Neuron (in vitro differentiated cells): ENCODE data around the gene KCNJ10.

Experiments
- H2AFZ ChIP-seq: one replicate; pipeline ENCODE4 v1.6.1; 2013; ENCODE audit warnings: low read depth, mild to moderate bottlenecking, inconsistent platforms, low read length, moderate library complexity
- H3K27me3 ChIP-seq: one replicate; pipeline ENCODE4 v1.6.1; 2013; ENCODE audit warnings: low read length; ENCODE audit not compliant: insufficient read depth
- H3K36me3 ChIP-seq: one replicate; pipeline ENCODE4 v1.6.1; 2013; ENCODE audit warnings: low read length; ENCODE audit not compliant: insufficient read depth
- H3K4me1 ChIP-seq: one replicate; pipeline ENCODE4 v1.6.1; 2013; ENCODE audit warnings: low read length; ENCODE audit not compliant: insufficient read depth
- H3K4me3 ChIP-seq: 2 replicates; pipeline ENCODE4 v1.5.1; 2013; ENCODE audit warnings: mild to moderate bottlenecking, low read length, moderate library complexity
- H3K9me3 ChIP-seq: one replicate; pipeline ENCODE4 v1.6.1; 2013; ENCODE audit warnings: low read length

Gene KCNJ10

DNA sequence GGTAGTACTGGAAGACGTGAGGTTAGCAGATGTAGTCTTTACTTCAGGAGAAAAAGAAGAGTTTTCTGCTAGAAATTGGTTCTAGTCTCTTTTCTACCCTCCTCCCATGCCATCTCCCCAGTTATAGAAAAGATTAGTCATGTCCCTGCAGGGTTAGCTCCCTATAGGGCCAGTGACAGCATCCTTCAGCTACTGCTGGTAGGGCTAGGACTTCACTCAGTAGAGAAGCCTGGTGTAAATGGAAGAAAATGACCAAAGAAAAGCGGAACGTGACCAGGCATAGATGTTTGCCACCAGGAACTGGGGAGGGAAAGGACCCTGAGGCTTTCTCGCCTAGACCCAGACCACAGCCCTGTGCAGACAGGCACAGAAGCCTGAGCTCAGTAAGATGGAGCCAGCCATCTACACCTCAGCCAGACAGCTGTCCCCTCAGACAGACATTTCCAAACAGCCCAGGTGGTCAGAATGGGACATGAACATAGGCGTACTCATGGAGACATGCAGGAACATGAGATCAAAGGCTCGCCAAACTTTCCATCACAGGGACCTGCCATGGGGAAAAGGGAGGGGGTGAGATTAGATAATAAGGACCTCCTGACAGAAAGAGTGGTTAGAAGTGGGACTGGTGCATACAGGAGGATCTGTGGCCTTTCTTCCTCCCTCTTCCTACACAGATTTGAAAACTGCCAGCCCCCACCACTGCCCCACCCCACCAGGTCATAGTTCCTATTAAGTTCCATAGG is 92.4 kb downstream of the KCNJ10 start:
- no peak overlapping the region for H3K4me3 ChIP-seq
- peaks cover 31% of the 10 kb centered on the region for H3K27me3 ChIP-seq
- no peaks in the 10 kb centered on the region for H3K36me3 ChIP-seq
- no peaks in the 10 kb centered on the region for H3K9me3 ChIP-seq
- H3K4me1 ChIP-seq = no peaks in the 10 kb centered on the region
- no peak overlapping the region for H2AFZ ChIP-seq

DNA sequence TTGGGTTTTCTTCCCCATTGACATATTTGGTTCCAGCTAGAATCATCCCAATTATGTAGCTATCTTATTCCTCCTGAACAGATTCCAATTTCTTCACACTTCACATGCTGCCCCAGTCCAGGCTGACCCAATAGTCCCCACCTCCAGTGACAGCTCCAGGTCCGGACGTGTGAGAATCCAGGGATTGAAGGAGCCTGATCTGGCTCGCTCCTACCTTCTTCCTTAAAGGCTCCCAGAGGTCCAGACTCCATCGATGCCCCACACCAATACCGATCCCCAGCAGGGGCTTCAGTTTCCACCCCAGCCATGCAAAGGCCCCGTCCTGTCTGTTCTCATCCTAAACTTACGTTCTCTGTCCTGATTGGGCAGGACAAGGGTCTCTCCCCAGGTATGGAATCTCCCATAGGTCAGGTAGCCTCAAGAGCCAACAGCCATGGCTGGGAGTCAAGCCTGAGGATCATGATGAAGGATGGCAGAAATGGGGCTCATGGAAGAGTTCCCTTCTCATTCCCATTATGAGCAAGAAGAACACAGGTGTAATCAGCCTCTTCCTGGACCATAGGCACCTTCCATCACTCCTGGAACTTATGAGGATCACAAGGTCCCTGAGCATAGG is 95.5 kb downstream of the KCNJ10 start:
- H2AFZ ChIP-seq = no peak overlapping the region
- no peaks in the 10 kb centered on the region for H3K9me3 ChIP-seq
- H3K36me3 ChIP-seq = no peaks in the 10 kb centered on the region
- peaks cover 10% of the 10 kb centered on the region for H3K4me1 ChIP-seq
- no peak overlapping the region for H3K4me3 ChIP-seq
- peaks cover 30% of the 10 kb centered on the region for H3K27me3 ChIP-seq

DNA sequence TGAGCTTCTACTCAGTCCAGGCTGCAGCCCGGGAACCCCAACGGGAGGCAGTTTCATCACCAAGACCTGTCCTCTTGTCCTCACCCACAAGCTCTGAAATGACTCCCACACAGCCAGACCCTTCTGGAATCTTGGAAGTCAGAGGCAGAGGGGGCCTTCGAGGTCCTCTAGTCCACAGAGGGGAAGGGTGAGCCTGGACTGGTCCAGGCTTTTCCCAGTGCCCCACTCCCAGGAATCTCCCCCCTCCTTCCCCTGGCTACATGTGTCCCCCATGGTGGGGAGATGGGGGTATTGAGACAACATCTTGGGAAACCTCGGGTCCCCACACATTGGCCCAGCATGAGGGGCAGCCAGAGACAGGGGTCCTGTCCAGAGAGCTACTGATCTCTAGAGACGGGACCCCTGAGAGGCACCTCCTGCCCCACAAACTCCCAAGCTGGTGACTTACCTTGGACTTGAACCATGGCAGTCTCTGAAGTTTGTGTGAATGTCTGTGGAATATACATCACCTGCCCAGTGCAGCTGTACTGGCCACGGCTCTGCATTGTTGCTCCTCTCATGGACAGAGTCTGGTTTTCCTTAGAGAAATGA is 96.5 kb downstream of the KCNJ10 start:
- no peak overlapping the region for H3K4me3 ChIP-seq
- H3K27me3 ChIP-seq = peaks cover 28% of the 10 kb centered on the region
- H2AFZ ChIP-seq = no peak overlapping the region
- no peaks in the 10 kb centered on the region for H3K36me3 ChIP-seq
- peaks cover 10% of the 10 kb centered on the region for H3K4me1 ChIP-seq
- no peaks in the 10 kb centered on the region for H3K9me3 ChIP-seq

DNA sequence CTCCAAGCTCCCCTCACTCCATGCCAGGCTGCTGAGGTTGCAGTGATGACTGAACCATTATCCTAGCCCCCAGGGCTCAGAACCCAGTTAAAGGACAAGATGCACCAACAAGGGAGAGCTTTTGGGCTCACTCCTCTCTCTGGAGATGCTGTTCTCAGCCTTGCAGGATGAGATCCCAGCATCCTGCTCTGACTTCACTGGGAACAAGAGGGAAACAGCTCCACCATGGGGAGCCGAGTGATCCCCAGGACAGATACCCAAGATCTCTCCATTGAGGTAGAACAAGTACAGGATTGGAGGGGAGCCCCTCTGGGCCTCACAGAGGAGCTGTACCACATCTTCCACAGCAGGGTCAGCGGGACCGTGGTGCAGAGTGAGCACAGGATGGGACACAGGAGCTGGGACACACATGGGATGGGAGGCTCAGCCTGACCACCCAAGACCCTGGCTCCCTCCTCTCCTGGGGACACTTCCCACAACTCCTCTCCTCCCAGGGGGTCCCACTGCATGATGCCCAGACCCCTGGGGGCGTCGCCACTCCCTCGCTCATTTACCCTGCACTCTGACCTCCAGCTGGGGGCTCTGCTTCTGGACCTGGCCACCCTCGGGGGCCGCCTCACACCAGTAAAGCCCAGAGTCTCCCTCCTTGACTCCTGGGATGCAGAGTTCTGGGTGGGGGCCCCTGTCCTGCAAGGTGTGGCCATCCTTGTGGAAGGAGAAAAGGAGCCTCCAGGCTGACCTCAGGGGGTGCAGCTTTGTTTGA is 97.3 kb downstream of the KCNJ10 start:
- Histone ChIP-seq H3K9me3 (no peaks in the 10 kb centered on the region), H3K4me3 (no peak overlapping the region), H3K36me3 (no peaks in the 10 kb centered on the region), H2AFZ (no peak overlapping the region), H3K4me1 (peaks cover 10% of the 10 kb centered on the region), H3K27me3 (peaks cover 24% of the 10 kb centered on the region)

DNA sequence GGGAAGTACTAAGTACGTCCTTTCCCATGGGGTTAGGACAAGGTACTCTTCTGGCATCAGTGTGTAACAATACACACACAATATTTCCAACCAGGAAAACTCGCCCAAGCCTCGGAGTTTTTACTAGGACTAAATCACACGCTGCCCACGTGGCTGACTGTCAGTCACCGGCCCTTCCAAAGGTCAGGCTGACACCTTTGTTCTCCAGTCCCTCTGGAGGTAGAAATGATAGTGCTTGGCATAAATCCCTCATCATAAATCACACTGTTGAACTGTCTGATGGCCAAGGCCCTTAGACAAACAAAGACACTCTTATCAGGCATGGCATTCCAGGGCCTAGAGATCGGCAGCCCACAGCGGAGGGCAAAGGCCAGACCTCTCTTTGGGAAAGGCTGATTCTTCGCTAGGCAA is 99.0 kb downstream of the KCNJ10 start:
- H3K36me3 ChIP-seq = no peaks in the 10 kb centered on the region
- no peaks in the 10 kb centered on the region for H3K9me3 ChIP-seq
- H3K4me1 ChIP-seq = peaks cover 10% of the 10 kb centered on the region
- no peak overlapping the region for H3K4me3 ChIP-seq
- no peak overlapping the region for H2AFZ ChIP-seq
- H3K27me3 ChIP-seq = peaks cover 17% of the 10 kb centered on the region

DNA sequence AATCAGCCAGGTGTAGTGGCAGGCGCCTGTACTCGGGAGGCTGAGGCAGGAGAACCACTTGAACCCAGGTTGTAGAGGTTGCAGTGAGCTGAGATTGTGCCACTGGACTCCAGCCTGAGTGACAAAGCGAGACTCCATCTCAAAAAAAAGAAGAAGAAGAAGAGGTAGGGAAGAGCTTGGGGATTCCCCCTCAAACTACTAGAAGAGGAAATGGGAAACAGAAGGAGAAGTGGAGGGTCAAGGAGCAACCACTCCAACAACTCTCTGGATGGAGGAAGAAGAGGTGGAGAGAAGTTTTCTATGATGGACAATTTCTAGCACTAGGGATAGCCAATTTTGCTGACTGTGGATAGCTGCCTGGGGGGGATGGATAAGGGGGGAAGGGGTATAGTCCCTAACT is 101.1 kb downstream of the KCNJ10 start:
- Histone ChIP-seq H2AFZ (no peak overlapping the region), H3K27me3 (peaks cover 11% of the 10 kb centered on the region), H3K9me3 (no peaks in the 10 kb centered on the region), H3K36me3 (no peaks in the 10 kb centered on the region), H3K4me1 (peaks cover 10% of the 10 kb centered on the region), H3K4me3 (no peak overlapping the region)

DNA sequence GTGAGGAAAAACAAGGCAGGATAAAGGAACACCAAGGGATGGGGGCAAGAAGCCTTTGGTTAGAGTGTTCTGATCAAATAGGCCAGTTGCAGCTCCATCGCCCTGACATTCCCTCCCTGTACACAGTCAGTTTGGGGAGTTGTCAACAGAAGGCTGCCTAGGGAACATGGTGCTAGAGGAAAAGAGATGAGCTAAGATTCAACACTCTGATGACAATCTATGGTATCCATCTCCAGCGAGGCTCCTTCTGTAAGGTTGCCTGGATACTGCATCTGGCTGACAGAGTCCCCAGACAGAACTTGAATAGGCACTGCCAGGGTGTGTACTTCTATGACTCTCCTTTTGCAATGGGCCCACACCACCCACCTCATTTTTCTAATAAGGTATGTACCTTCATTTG is 104.7 kb downstream of the KCNJ10 start:
- Histone ChIP-seq H3K36me3 (no peaks in the 10 kb centered on the region), H3K9me3 (no peaks in the 10 kb centered on the region), H3K27me3 (peaks cover 21% of the 10 kb centered on the region), H3K4me1 (no peaks in the 10 kb centered on the region), H2AFZ (no peak overlapping the region), H3K4me3 (no peak overlapping the region)

DNA sequence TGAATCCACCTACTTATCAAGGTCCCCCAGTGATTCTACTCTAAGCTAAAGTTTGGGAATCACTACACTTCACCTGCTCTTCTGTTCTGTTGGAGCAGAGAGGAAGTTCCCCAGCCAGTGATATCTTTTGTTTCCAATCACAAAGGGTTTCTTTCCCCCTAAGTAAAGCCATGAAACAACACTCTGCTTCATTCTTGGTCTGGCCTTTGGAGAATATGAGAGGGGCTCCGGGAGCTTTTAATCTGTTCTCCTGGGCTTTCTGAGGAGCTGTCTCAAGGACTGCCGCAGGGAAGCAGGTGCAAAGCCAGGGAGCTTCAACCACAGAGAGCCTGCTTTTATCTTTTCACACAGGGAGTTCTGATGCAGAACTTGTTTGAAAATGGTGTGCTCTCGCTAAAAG is 105.8 kb downstream of the KCNJ10 start:
- Histone ChIP-seq H2AFZ (no peak overlapping the region), H3K4me1 (no peaks in the 10 kb centered on the region), H3K27me3 (peaks cover 20% of the 10 kb centered on the region), H3K4me3 (no peak overlapping the region), H3K36me3 (no peaks in the 10 kb centered on the region), H3K9me3 (no peaks in the 10 kb centered on the region)

DNA sequence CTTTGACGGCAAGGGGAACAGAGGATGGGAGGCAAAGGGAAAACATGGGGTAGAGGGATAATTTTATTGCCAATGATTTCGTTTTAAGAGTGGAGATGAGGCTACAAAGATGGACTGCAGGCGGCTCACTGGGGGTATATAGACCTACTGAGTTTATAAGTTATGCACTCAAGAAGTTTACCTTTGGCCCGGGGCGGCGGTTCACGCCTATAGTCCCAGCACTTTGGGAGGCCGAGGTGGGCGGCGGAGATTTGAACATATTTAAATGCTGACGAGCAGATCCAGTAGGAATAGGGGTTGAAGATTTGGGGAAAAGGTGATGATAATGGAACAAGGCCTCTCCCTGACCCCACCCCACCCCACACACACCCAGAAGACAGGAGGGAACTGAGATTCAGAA is 107.8 kb downstream of the KCNJ10 start:
- Histone ChIP-seq H3K4me1 (no peaks in the 10 kb centered on the region), H3K27me3 (peaks cover 29% of the 10 kb centered on the region), H3K9me3 (no peaks in the 10 kb centered on the region), H3K36me3 (no peaks in the 10 kb centered on the region), H3K4me3 (no peak overlapping the region), H2AFZ (no peak overlapping the region)

DNA sequence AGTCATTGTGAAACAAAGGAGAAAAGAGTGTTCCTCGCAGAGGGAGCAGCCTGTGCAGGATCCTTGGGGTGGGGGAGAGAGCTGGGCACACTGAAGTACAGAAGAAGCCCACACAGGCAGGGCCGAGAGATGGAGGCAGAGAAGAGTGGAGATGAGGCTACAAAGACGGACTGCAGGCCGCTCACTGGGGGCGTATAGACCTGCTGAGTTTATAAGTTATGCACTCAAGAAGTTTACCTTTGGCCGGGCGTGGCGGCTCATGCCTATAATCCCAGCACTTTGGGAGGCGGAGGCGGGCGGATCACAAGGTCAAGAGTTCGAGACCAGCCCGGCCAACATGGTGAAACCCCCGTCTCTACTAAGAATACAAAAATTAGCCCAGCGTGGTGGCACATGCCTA is 108.3 kb downstream of the KCNJ10 start:
- H3K27me3 ChIP-seq = peaks cover 29% of the 10 kb centered on the region
- H3K36me3 ChIP-seq = no peaks in the 10 kb centered on the region
- no peaks in the 10 kb centered on the region for H3K9me3 ChIP-seq
- H3K4me1 ChIP-seq = no peaks in the 10 kb centered on the region
- H3K4me3 ChIP-seq = no peak overlapping the region
- no peak overlapping the region for H2AFZ ChIP-seq

DNA sequence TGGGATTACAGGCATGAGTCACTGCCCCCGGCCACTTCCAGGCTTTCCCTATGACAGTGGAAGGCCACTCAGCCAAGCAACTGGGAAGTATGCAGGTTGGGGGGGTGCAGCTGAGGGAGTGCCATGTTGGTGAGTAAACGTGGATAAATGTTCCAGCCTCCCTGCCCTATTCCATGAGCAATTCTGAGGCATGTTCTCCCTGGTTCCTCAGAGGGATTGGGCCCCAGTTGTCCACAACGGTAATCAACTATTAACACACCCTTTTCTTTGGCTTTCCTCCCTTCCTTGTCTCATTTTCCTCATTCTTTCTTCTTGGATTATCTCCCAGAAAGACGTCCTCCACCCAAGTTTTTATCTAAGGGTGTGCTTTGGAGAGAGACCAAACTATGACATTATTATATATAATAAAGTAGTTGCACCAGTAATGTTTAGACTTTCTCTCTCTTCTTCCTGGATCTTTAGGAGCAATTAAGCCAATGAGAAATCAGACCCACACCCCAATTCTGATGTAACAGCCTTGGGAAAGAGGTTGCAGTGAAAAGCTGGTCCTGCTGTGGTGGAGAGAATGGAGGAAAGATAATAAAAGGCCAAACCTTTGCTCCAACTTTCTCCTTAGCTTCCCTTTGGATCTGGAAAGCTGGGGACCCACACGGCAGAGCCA is 109.1 kb downstream of the KCNJ10 start:
- Histone ChIP-seq H2AFZ (no peak overlapping the region), H3K4me1 (no peaks in the 10 kb centered on the region), H3K36me3 (no peaks in the 10 kb centered on the region), H3K27me3 (peaks cover 29% of the 10 kb centered on the region), H3K4me3 (no peak overlapping the region), H3K9me3 (no peaks in the 10 kb centered on the region)

DNA sequence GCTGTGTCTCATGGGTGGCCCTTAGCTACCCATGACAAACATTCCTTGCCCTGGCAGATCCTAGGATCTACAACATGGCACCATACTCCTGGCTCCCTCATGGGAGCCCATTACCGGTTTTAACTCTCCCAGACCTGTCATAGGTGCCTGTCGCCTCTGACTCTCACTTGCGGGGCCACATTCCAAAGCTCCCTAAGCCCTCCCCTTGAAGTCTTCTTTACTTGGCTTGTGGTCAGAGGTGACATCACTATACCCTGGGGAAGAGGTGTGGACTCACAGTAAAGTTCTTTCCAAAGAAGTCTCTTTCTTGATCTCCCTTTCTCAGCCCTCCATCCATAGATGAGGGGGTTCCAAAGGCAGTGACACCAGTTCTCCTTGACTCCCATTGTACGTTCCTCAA is 110.5 kb downstream of the KCNJ10 start:
- Histone ChIP-seq H3K36me3 (no peaks in the 10 kb centered on the region), H2AFZ (no peak overlapping the region), H3K27me3 (peaks cover 29% of the 10 kb centered on the region), H3K9me3 (no peaks in the 10 kb centered on the region), H3K4me1 (no peaks in the 10 kb centered on the region), H3K4me3 (no peak overlapping the region)
